GOT3 (cell line): ENCODE results near the gene CD300C.
"Not testable (repeated sequence)": the region's sequence is repeated elsewhere in the genome, so short reads cannot be mapped to it uniquely, and the experiment has no call there.

Experiments used
- DNase-seq: peaks from one replicate; lab custom pipeline; 2025; ENCODE audit warnings: mixed read lengths; lab: John Stamatoyannopoulos, UW

Gene CD300C

DNA sequence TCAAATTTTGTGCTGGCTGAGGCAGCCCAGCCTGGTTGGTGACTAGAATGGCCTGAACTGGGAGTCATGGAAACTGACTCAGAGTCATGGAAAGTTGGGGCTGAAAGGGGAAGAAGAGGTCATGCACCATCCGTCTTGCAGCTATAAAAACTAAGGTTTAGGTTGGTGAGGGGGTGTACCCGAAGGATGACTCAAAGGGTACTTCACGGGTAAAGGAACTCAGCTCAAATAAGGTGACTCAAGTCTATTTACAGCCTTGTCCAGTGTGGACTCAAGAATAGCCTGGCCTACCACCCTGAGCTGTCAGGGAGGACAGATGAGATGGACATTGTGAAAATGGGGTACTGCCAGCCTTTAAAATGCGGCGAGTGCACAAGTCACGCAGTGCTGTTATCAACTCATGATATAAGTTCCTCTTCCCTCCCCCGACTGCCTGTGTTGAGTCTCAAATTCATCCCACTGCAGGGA lies 33.3 kb downstream of the CD300C start:
- DNase-seq = no peak

DNA sequence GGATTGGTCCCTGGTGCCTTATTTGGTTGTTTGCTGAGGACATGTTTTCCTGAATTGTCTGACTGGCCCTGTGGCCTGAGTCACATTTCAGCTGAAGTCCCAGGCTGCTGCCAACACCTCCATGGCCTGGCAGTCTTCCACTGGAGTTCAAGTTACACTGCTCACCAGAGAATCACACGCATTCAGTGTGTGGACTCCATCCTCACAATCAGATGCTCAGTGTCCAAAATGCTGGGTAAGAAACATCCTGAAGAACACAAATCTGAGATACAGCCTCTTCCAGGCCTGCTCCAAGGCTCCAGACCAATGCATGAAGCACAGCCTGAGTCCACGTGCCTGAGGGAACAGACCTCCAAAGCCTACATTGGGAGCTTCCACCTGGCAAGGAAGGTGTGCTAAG lies 33.9 kb downstream of the CD300C start:
- DNase-seq = no peak

DNA sequence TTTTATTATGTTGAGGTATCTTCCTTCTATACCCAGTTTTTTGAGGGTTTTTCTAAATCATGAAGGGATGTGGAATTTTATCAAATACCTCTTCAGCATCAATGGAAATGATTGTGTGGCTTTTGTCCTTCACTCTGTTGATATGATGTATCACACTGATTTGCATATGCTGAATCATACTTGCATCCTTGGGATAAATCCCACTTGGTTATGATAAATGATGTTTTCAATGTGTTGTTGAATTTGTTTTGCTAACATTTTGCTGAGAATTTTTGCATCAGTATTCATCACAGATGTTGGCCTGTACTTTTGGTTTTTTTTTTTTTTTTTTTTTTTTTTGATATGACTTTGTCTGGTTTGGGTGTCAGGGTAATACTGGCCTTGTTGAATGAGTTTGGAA lies 37.8 kb downstream of the CD300C start:
- no peak for DNase-seq

DNA sequence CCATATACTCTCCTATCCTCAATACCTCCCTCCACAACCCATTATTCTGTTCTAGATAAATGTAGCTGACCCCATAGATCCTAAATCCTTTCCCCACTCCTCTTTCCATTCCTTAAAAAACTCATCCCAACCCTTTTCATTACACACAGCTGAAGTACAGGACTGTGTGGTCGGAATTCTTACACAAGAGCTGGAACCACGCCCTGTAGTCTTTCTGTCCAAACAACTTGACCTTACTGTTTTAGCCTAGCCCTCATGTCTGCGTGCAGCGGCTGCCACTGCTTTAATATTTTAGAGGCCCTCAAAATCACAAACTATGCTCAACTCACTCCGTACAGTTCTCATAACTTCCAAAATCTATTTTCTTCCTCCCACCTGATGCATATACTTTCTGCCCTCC lies 42.0 kb downstream of the CD300C start:
- not testable (repeated sequence) for DNase-seq

DNA sequence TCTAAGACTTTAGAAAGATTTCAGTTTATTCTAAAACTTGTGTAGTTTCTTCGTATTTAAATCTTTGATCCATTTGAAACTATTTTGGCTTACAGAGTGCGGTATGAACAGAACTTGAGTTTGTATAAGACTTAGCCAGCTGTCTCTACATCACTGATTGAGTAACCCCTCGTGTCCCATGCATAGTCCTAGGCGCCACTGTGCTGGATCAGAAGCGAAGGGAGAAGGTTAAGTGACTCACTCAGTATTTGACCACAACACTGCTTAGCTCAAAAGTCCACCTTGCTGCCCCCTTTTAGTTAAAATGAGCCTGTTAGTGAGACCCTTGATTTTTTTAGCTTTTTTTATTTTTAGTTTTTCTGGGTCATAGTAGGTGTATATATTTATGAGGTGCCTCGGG lies 43.1 kb downstream of the CD300C start:
- DNase-seq = no peak

DNA sequence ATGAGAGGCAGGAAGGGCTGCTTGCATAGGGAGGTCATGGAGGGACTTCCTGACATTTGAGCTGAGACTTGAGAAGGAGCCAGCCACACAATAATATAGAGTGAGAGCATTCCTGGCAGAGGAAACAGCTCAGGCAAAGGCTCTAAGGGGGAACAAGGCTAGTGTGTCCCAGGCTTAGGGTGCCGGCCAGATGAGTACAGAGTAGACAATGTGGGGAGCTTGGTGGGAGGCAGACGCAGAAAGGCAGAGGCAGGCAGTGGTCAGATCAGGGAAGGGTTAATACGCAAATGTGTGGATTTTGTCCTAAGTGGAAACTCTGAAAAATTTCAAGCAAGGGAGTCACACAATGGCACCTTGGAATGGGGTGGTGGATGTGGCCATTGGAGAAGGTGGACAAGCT lies 45.9 kb downstream of the CD300C start:
- no peak for DNase-seq

DNA sequence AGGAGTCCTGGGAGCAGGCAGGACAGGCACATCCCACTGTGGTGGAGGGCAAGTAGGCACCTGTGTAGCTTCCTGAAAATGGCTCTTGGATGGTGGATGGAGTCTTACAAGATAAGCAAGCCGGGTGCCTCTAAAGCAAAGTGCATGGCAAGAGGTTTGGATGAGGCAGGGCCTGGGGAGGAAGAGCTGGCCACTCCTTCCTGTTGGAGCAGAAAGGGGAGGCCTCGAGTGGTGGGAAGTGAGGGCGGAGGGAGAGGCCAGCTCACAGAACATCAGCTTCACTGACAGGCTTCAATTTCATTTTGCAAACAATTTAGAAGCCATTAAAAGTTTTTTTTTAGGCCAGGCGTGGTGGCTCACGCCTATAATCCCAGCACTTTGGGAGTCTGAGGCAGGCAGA lies 48.4 kb downstream of the CD300C start:
- no peak for DNase-seq

DNA sequence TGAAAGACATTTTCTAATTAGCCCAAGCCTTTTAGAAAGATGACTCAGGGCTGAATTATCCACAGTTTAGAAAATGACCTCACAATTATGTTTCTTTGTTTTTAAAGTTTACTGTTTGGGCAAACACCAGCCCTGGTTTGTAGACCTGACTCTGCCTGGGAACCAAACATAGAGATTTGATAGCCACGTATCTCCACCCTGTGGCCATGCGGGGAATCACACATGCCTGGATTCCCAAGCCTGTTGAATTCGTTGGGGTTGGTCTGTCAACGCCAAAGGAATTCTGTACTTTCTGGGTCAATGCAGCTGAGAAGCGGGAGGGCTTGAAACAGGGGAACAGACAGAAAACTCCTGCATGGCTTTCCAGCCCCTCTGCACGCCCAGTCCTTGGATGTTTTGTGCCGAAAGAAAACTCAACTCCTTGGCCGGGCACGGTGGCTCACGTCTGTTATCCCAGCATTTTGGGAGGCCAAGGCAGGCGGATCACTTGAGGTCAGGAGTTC lies 52.5 kb downstream of the CD300C start:
- DNase-seq = no peak

DNA sequence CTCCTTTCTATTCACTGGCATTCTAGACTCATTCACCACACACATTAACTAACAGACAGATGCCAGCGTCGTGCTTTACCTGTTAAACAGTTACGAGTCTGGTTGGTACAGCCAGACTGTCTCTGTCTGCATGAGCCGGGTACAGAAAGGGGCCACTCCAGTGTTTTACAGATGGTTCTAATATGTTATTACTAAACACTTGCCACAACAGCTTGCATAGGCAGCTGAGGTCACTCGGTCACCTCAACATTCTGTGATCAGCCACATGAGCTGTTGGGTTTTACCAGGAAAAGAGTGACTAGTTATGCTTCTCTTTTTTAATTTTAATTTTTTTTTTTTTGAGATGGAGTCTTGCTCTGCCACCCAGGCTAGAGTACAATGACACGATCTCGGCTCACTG lies 54.3 kb downstream of the CD300C start:
- no peak for DNase-seq
